GM23338 (cell line): Measurements from ENCODE around the gene HEY2. TPM values are rescaled to one million over a fixed set of nuclear protein-coding genes. Genes with fewer than 3 reads are reported as not detected.

Experiments used
- ATAC-seq: fragments of 200-7000 bp; cut with Tn5 transposase; 3 replicates; pipeline ENCODE4 v1.9.1; 2020
- DNase-seq: peaks from one replicate; pipeline ENCODE4 v3.0.0-alpha.2; 2015; ENCODE audit warnings: low spot score
- H2AFZ ChIP-seq: fragments of 200-600 bp; sonication (generic); 2 replicates; pipeline ENCODE4 v1.8.0; 2016; ENCODE audit warnings: antibody characterized with exemption, mild to moderate bottlenecking, moderate library complexity
- H3F3A ChIP-seq: fragments of 200-600 bp; sonication (generic); replicated peaks from 2 replicates; pipeline ENCODE4 v1.8.0; 2017; ENCODE audit warnings: antibody characterized with exemption, mixed run types, low read depth
- H3K27ac ChIP-seq: fragments of 200-600 bp; sonication (generic); 2 replicates; pipeline ENCODE4 v1.6.1; 2016; ENCODE audit warnings: low read depth
- H3K27me3 ChIP-seq: fragments of 200-600 bp; sonication (generic); 2 replicates; pipeline ENCODE4 v1.8.0; 2016; ENCODE audit warnings: mild to moderate bottlenecking, mixed run types, moderate library complexity; ENCODE audit not compliant: insufficient read depth
- H3K36me3 ChIP-seq: fragments of 200-600 bp; sonication (generic); 2 replicates; pipeline ENCODE4 v1.8.0; 2016; ENCODE audit warnings: mild to moderate bottlenecking; ENCODE audit not compliant: insufficient read depth
- H3K4me1 ChIP-seq: fragments of 200-600 bp; sonication (generic); 2 replicates; pipeline ENCODE4 v1.8.0; 2016; ENCODE audit warnings: mild to moderate bottlenecking, moderate library complexity; ENCODE audit not compliant: insufficient read depth
- H3K4me2 ChIP-seq: fragments of 200-600 bp; sonication (generic); 2 replicates; pipeline ENCODE4 v1.7.1; 2017; ENCODE audit warnings: mixed run types
- H3K4me3 ChIP-seq: fragments of 200-600 bp; sonication (generic); 2 replicates; pipeline ENCODE4 v1.6.1; 2016; ENCODE audit warnings: mixed run types
- H3K79me2 ChIP-seq: fragments of 200-600 bp; sonication (generic); replicated peaks from 2 replicates; pipeline ENCODE4 v1.8.0; 2017; ENCODE audit warnings: mild to moderate bottlenecking; ENCODE audit not compliant: insufficient read depth
- H3K9me2 ChIP-seq: fragments of 200-600 bp; sonication (generic); 2 replicates; pipeline ENCODE4 v1.8.0; 2017; ENCODE audit not compliant: insufficient read depth
- H4K20me1 ChIP-seq: fragments of 200-600 bp; sonication (generic); replicated peaks from 2 replicates; pipeline ENCODE4 v1.8.0; 2017; ENCODE audit warnings: mild to moderate bottlenecking; ENCODE audit not compliant: insufficient read depth
- H3K27ac Mint-ChIP-seq: 2 replicates; pipeline ENCODE4 v1.8.0; 2020; ENCODE audit warnings: inconsistent platforms, mild to moderate bottlenecking, moderate library complexity, mixed read lengths
- H3K27me3 Mint-ChIP-seq: 3 replicates; pipeline ENCODE4 v1.8.0; 2022; ENCODE audit warnings: low read depth, mild to moderate bottlenecking, moderate library complexity, mixed read lengths, inconsistent platforms; ENCODE audit not compliant: insufficient read depth, poor library complexity
- H3K36me3 Mint-ChIP-seq: 3 replicates; pipeline ENCODE4 v1.8.0; 2021; ENCODE audit warnings: low read depth, mild to moderate bottlenecking, inconsistent platforms, moderate library complexity, mixed read lengths
- H3K4me1 Mint-ChIP-seq: 3 replicates; pipeline ENCODE4 v1.8.0; 2020; ENCODE audit warnings: mild to moderate bottlenecking, inconsistent platforms, mixed read lengths
- H3K4me3 Mint-ChIP-seq: 3 replicates; pipeline ENCODE4 v1.8.0; 2021; ENCODE audit warnings: moderate library complexity, mild to moderate bottlenecking, inconsistent platforms, mixed read lengths
- H3K9me3 Mint-ChIP-seq: 3 replicates; pipeline ENCODE4 v1.8.0; 2020; ENCODE audit warnings: moderate library complexity, mild to moderate bottlenecking, inconsistent platforms, mixed read lengths
- CREB1 ChIP-seq: fragments of 250-450 bp; sonication (Bioruptor Pico); IDR thresholded peaks from 2 replicates; pipeline ENCODE4 v1.5.0; 2020; ENCODE audit warnings: low read depth, mild to moderate bottlenecking, moderate library complexity
- EZH2 ChIP-seq: fragments of 200-600 bp; sonication (generic); IDR thresholded peaks from one replicate; pipeline ENCODE4 v1.8.0; 2017; ENCODE audit warnings: antibody characterized with exemption, mild to moderate bottlenecking, low read depth; ENCODE audit not compliant: unreplicated experiment
- JUNB ChIP-seq: IDR thresholded peaks from one replicate; pipeline ENCODE4 v1.6.1; 2016; ENCODE audit warnings: antibody characterized with exemption; ENCODE audit not compliant: unreplicated experiment
- NANOG ChIP-seq: IDR thresholded peaks from 2 replicates; pipeline ENCODE4 v1.6.1; 2016; ENCODE audit warnings: antibody characterized with exemption, borderline replicate concordance
- POLR2AphosphoS5 ChIP-seq: IDR thresholded peaks from 2 replicates; pipeline ENCODE4 v1.6.1; 2016; ENCODE audit warnings: antibody characterized with exemption, low read depth
- STAT1 ChIP-seq: IDR thresholded peaks from one replicate; pipeline ENCODE4 v1.6.1; 2016; ENCODE audit warnings: antibody characterized with exemption; ENCODE audit not compliant: unreplicated experiment
- ZNF114 ChIP-seq: fragments of 250-450 bp; sonication (Bioruptor Pico); IDR thresholded peaks from 2 replicates; pipeline ENCODE4 v1.5.0; 2020; ENCODE audit warnings: mild to moderate bottlenecking, moderate library complexity
- polyA plus RNA-seq: library from polyadenylated mRNA; unstranded; fragments of >200 nt; fragmentation: Nextera tagmentation; extraction: Ambion mirVana; gene quantifications from 2 replicates; pipeline ENCODE4 v1.2.1, GENCODE V29; 2016
- total RNA-seq: library from RNA; depleted of rRNA; stranded (reverse); fragments of >200 nt; shearing (Covaris generic); gene quantifications from 2 replicates; pipeline ENCODE4 v1.2.3, GENCODE V29; 2014
- TF ChIP-seq, protein P1 (sequence below), 2 experiments: fragments of 200-600 bp in 1 of 2; sonication (generic) in 1 of 2; conservative IDR thresholded peaks; 2 replicates each; pipeline versions ENCODE4 v1.5.1 to v1.6.1; 2016 to 2017; ENCODE audit warnings: antibody characterized with exemption in 2 of 2, low read depth in 2 of 2, mild to moderate bottlenecking in 2 of 2, moderate library complexity in 1 of 2
- TF ChIP-seq, protein P2 (sequence below): fragments of 250-450 bp; sonication (Bioruptor Pico); IDR thresholded peaks from 2 replicates; pipeline ENCODE4 v1.5.0; 2020; ENCODE audit warnings: mild to moderate bottlenecking, moderate library complexity

HEY2 gene
- total and polyA plus RNA-seq, 2 experiments from 2014 or later, result 4.3 to 8.5 TPM

GRCh38 chr6:125794342-125795137 is 45.1 kb downstream of the HEY2 start:
- Histone ChIP-seq H3K36me3 (no peaks in the 10 kb centered on the region), H3K27ac (no peak overlapping the region), H3F3A (peaks cover 7% of the 10 kb centered on the region; the same call in 1 of the 2 replicates), H2AFZ (no peak overlapping the region), H3K4me1 (peaks cover 13% of the 10 kb centered on the region), H3K27me3 (no peaks in the 10 kb centered on the region), H3K9me2 (no peaks in the 10 kb centered on the region), H3K4me2 (no peak overlapping the region), H3K79me2 (peaks cover 13% of the 10 kb centered on the region), H3K4me3 (no peak overlapping the region), H4K20me1 (no peaks in the 10 kb centered on the region)
- Mint-ChIP-seq H3K4me3 (no peak overlapping the region), H3K27me3 (peaks cover 4% of the 10 kb centered on the region), H3K9me3 (no peaks in the 10 kb centered on the region), H3K27ac (no peak overlapping the region), H3K4me1 (peaks cover 19% of the 10 kb centered on the region), H3K36me3 (no peaks in the 10 kb centered on the region)
- DNase-seq (no peak), ATAC-seq (no peak)
- TF ChIP-seq CREB1 (CRISPR knock-in tag) (no peak), ZNF114 (CRISPR knock-in tag) (no peak), JUNB (no peak), NANOG (no peak), STAT1 (no peak), EZH2 (no peak), POLR2AphosphoS5 (no peak)
- TF ChIP-seq, protein P1, sequence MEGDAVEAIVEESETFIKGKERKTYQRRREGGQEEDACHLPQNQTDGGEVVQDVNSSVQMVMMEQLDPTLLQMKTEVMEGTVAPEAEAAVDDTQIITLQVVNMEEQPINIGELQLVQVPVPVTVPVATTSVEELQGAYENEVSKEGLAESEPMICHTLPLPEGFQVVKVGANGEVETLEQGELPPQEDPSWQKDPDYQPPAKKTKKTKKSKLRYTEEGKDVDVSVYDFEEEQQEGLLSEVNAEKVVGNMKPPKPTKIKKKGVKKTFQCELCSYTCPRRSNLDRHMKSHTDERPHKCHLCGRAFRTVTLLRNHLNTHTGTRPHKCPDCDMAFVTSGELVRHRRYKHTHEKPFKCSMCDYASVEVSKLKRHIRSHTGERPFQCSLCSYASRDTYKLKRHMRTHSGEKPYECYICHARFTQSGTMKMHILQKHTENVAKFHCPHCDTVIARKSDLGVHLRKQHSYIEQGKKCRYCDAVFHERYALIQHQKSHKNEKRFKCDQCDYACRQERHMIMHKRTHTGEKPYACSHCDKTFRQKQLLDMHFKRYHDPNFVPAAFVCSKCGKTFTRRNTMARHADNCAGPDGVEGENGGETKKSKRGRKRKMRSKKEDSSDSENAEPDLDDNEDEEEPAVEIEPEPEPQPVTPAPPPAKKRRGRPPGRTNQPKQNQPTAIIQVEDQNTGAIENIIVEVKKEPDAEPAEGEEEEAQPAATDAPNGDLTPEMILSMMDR (conservative IDR thresholded peaks at IDR 0.05; ENCODE audit: low read depth in 2 of 2), result no peak
- TF ChIP-seq, protein P2, sequence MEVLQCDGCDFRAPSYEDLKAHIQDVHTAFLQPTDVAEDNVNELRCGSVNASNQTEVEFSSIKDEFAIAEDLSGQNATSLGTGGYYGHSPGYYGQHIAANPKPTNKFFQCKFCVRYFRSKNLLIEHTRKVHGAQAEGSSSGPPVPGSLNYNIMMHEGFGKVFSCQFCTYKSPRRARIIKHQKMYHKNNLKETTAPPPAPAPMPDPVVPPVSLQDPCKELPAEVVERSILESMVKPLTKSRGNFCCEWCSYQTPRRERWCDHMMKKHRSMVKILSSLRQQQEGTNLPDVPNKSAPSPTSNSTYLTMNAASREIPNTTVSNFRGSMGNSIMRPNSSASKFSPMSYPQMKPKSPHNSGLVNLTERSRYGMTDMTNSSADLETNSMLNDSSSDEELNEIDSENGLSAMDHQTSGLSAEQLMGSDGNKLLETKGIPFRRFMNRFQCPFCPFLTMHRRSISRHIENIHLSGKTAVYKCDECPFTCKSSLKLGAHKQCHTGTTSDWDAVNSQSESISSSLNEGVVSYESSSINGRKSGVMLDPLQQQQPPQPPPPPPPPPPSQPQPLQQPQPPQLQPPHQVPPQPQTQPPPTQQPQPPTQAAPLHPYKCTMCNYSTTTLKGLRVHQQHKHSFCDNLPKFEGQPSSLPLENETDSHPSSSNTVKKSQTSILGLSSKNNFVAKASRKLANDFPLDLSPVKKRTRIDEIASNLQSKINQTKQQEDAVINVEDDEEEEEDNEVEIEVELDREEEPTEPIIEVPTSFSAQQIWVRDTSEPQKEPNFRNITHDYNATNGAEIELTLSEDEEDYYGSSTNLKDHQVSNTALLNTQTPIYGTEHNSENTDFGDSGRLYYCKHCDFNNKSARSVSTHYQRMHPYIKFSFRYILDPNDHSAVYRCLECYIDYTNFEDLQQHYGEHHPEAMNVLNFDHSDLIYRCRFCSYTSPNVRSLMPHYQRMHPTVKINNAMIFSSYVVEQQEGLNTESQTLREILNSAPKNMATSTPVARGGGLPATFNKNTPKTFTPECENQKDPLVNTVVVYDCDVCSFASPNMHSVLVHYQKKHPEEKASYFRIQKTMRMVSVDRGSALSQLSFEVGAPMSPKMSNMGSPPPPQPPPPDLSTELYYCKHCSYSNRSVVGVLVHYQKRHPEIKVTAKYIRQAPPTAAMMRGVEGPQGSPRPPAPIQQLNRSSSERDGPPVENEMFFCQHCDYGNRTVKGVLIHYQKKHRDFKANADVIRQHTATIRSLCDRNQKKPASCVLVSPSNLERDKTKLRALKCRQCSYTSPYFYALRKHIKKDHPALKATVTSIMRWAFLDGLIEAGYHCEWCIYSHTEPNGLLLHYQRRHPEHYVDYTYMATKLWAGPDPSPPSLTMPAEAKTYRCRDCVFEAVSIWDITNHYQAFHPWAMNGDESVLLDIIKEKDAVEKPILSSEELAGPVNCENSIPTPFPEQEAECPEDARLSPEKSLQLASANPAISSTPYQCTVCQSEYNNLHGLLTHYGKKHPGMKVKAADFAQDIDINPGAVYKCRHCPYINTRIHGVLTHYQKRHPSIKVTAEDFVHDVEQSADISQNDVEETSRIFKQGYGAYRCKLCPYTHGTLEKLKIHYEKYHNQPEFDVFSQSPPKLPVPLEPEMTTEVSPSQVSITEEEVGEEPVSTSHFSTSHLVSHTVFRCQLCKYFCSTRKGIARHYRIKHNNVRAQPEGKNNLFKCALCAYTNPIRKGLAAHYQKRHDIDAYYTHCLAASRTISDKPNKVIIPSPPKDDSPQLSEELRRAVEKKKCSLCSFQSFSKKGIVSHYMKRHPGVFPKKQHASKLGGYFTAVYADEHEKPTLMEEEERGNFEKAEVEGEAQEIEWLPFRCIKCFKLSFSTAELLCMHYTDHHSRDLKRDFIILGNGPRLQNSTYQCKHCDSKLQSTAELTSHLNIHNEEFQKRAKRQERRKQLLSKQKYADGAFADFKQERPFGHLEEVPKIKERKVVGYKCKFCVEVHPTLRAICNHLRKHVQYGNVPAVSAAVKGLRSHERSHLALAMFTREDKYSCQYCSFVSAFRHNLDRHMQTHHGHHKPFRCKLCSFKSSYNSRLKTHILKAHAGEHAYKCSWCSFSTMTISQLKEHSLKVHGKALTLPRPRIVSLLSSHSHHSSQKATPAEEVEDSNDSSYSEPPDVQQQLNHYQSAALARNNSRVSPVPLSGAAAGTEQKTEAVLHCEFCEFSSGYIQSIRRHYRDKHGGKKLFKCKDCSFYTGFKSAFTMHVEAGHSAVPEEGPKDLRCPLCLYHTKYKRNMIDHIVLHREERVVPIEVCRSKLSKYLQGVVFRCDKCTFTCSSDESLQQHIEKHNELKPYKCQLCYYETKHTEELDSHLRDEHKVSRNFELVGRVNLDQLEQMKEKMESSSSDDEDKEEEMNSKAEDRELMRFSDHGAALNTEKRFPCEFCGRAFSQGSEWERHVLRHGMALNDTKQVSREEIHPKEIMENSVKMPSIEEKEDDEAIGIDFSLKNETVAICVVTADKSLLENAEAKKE (CRISPR knock-in tag), result no peak
